Thyroid gland (tissue), 4 donors: ENCODE measurements around the gene STK10. TPM values are rescaled to one million over a fixed set of nuclear protein-coding genes. Genes with fewer than 3 reads are reported as not detected.

Source experiments
- DNase-seq, 2 donors: peaks; one replicate each; pipeline ENCODE4 v3.0.0-alpha.2; 2019
- H3K27ac ChIP-seq, 3 donors: fragments of 200-600 bp; sonication (generic); 1 replicate in 2 of 3; 2 replicates in 1 of 3; pipeline ENCODE4 v1.5.1; 2016 to 2019; ENCODE audit warnings: mild to moderate bottlenecking in 1 of 3, moderate library complexity in 1 of 3
- H3K27me3 ChIP-seq: fragments of 200-600 bp; sonication (generic); one replicate; pipeline ENCODE4 v1.5.1; 2019
- H3K36me3 ChIP-seq, 2 donors: fragments of 200-600 bp; sonication (generic); one replicate each; pipeline ENCODE4 v1.5.1; 2016 to 2019
- H3K4me1 ChIP-seq, 2 donors: fragments of 200-600 bp; sonication (generic); one replicate each; pipeline ENCODE4 v1.5.1; 2017 to 2019
- H3K4me3 ChIP-seq, 3 donors: fragments of 200-600 bp; sonication (generic); replicated peaks in 1 of 3; 1 replicate in 2 of 3; 2 replicates in 1 of 3; pipeline ENCODE4 v1.5.1; 2016; ENCODE audit warnings: mild to moderate bottlenecking in 1 of 3
- H3K9me3 ChIP-seq: fragments of 200-600 bp; sonication (generic); one replicate; pipeline ENCODE4 v1.5.1; 2017
- POLR2A ChIP-seq, 2 donors: fragments of 450-650 bp; IDR thresholded peaks; one replicate each; pipeline ENCODE4 v1.6.1; 2017; ENCODE audit warnings: antibody characterized with exemption in 2 of 2, mild to moderate bottlenecking in 2 of 2, moderate library complexity in 1 of 2
- WGBS, 2 donors: methylation state at CpG; one replicate each; pipeline ENCODE4 v1.1.5; 2017; 5-methylcytosine and 5-hydroxymethylcytosine counted together
- intact Hi-C: fragments of 100-400 bp; cut with DNase I; formaldehyde crosslinking; loops from one replicate; pipeline ENCODE4 v1.15.1; 2023
- total RNA-seq, 4 donors: library from RNA; depleted of rRNA; stranded (reverse); fragments of >200 nt; gene quantifications; one replicate each; pipeline ENCODE4 v1.2.3, GENCODE V29; 2016
- TF ChIP-seq, protein P1 (sequence below), 6 experiments: fragments of 200-600 bp in 3 of 6; fragments of 450-650 bp in 3 of 6; sonication (generic) in 3 of 6; IDR thresholded peaks; one replicate each; pipeline ENCODE4 v1.5.1; 2016 to 2019; ENCODE audit warnings: antibody characterized with exemption in 6 of 6, mild to moderate bottlenecking in 2 of 6, inconsistent platforms in 1 of 6, moderate library complexity in 1 of 6

STK10 gene
- total RNA-seq, 4 donors from 2014 or later, result 5.5 to 11.6 (median 8.6) TPM

- Histone ChIP-seq H3K36me3 (no peaks in the 10 kb centered on the region), H3K27me3 (no peaks in the 10 kb centered on the region), H3K4me3 (no peak overlapping the region), H3K9me3 (no peaks in the 10 kb centered on the region), H3K27ac (no peak overlapping the region), H3K4me1 (no peaks in the 10 kb centered on the region)
- intact Hi-C loops, result no loop called here
- no peak for DNase-seq
- TF ChIP-seq POLR2A (IDR thresholded peaks at IDR 0.05), result no peak
- TF ChIP-seq, protein P1, sequence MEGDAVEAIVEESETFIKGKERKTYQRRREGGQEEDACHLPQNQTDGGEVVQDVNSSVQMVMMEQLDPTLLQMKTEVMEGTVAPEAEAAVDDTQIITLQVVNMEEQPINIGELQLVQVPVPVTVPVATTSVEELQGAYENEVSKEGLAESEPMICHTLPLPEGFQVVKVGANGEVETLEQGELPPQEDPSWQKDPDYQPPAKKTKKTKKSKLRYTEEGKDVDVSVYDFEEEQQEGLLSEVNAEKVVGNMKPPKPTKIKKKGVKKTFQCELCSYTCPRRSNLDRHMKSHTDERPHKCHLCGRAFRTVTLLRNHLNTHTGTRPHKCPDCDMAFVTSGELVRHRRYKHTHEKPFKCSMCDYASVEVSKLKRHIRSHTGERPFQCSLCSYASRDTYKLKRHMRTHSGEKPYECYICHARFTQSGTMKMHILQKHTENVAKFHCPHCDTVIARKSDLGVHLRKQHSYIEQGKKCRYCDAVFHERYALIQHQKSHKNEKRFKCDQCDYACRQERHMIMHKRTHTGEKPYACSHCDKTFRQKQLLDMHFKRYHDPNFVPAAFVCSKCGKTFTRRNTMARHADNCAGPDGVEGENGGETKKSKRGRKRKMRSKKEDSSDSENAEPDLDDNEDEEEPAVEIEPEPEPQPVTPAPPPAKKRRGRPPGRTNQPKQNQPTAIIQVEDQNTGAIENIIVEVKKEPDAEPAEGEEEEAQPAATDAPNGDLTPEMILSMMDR (IDR thresholded peaks at IDR 0.05), result no peak
- 88 to 90% methylated on average over 6 of the region's 6 CpGs for WGBS, 2 donors
These were observed 47.2 kb downstream of the STK10 start for GRCh38 chr5:172140866-172141265.

GRCh38 chr5:172140120-172140519 is 47.9 kb downstream of the STK10 start:
- no peaks in the 10 kb centered on the region for H3K4me1 ChIP-seq
- DNase-seq, result no peak
- no peaks in the 10 kb centered on the region for H3K36me3 ChIP-seq
- H3K27ac ChIP-seq, result no peak overlapping the region
- H3K4me3 ChIP-seq, result no peak overlapping the region
- no peak for TF ChIP-seq POLR2A (IDR thresholded peaks at IDR 0.05)
- TF ChIP-seq, protein P1 (IDR thresholded peaks at IDR 0.05), result no peak
- H3K9me3 ChIP-seq, result no peaks in the 10 kb centered on the region
- intact Hi-C loops, result no loop called here
- 91 to 94% methylated on average over 9 of the region's 9 CpGs for WGBS, 2 donors
- no peaks in the 10 kb centered on the region for H3K27me3 ChIP-seq

DNA sequence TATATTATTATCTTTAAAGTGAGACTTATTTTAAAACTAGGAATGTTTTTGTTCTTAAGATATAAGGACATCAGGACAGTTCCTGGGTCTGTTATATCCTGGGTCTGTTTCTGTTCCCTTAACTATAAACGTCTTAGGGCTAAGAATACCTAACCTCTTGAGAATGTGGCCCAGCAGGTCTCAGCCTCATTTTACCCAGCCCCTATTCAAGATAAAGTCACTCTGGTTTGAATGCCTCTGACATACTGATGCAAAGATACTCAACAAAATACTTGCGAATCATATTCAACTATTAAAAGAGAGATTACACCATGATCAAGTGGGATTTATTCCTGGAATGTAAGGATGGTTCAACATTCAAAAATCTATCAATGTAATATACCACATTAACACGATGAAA is 51.0 kb downstream of the STK10 start:
- Histone ChIP-seq H3K4me1 (no peaks in the 10 kb centered on the region), H3K27me3 (no peaks in the 10 kb centered on the region), H3K27ac (no peak overlapping the region), H3K9me3 (no peaks in the 10 kb centered on the region), H3K4me3 (no peak overlapping the region), H3K36me3 (no peaks in the 10 kb centered on the region)
- WGBS, 2 donors, result 87 to 95% methylated on average over 3 of the region's 3 CpGs
- intact Hi-C loops, result no loop called here
- no peak for DNase-seq
- no peak for TF ChIP-seq POLR2A (IDR thresholded peaks at IDR 0.05)
- TF ChIP-seq, protein P1 (IDR thresholded peaks at IDR 0.05), result no peak

GRCh38 chr5:172133359-172134029 is 54.5 kb downstream of the STK10 start:
- Histone ChIP-seq H3K9me3 (no peaks in the 10 kb centered on the region), H3K27ac (no peak overlapping the region), H3K4me3 (no peak overlapping the region), H3K27me3 (no peaks in the 10 kb centered on the region), H3K36me3 (no peaks in the 10 kb centered on the region), H3K4me1 (no peaks in the 10 kb centered on the region)
- no peak for TF ChIP-seq POLR2A (IDR thresholded peaks at IDR 0.05)
- TF ChIP-seq, protein P1 (IDR thresholded peaks at IDR 0.05), result no peak
- WGBS, 2 donors, result 55 to 61% methylated on average over 10 of the region's 10 CpGs
- DNase-seq, result peak; percentile 17 to 34
- intact Hi-C loops, result no loop called here

GRCh38 chr5:172131690-172132089 is 56.3 kb downstream of the STK10 start:
- no peaks in the 10 kb centered on the region for H3K9me3 ChIP-seq
- TF ChIP-seq, protein P1 (IDR thresholded peaks at IDR 0.05), result no peak
- no peak for TF ChIP-seq POLR2A (IDR thresholded peaks at IDR 0.05)
- H3K4me1 ChIP-seq, result no peaks in the 10 kb centered on the region
- H3K27ac ChIP-seq, result no peak overlapping the region
- no peak overlapping the region for H3K4me3 ChIP-seq
- WGBS, 2 donors, result 97 to 98% methylated on average over 2 of the region's 2 CpGs
- no peaks in the 10 kb centered on the region for H3K27me3 ChIP-seq
- intact Hi-C loops, result no loop called here
- DNase-seq, result no peak
- H3K36me3 ChIP-seq, result no peaks in the 10 kb centered on the region
